ENCODE data around the gene ASGR2.

Gene ASGR2

GRCh38 chr17:7072406-7072805 is 42.2 kb downstream of the ASGR2 start:
- H3K4me1 ChIP-seq, result no peaks in the 10 kb centered on the region
- H3K36me3 ChIP-seq, result no peaks in the 10 kb centered on the region
- no peak overlapping the region for H3K4me3 ChIP-seq (ENCODE audit: low read depth, low read length)
- no peaks in the 10 kb centered on the region for H3K9me3 ChIP-seq
- TF ChIP-seq, protein P1, sequence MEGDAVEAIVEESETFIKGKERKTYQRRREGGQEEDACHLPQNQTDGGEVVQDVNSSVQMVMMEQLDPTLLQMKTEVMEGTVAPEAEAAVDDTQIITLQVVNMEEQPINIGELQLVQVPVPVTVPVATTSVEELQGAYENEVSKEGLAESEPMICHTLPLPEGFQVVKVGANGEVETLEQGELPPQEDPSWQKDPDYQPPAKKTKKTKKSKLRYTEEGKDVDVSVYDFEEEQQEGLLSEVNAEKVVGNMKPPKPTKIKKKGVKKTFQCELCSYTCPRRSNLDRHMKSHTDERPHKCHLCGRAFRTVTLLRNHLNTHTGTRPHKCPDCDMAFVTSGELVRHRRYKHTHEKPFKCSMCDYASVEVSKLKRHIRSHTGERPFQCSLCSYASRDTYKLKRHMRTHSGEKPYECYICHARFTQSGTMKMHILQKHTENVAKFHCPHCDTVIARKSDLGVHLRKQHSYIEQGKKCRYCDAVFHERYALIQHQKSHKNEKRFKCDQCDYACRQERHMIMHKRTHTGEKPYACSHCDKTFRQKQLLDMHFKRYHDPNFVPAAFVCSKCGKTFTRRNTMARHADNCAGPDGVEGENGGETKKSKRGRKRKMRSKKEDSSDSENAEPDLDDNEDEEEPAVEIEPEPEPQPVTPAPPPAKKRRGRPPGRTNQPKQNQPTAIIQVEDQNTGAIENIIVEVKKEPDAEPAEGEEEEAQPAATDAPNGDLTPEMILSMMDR (IDR thresholded peaks at IDR 0.05; ENCODE audit: low read depth, low read length), result no peak
- H3K27me3 ChIP-seq, result no peaks in the 10 kb centered on the region
- DNase-seq, result no peak

DNA sequence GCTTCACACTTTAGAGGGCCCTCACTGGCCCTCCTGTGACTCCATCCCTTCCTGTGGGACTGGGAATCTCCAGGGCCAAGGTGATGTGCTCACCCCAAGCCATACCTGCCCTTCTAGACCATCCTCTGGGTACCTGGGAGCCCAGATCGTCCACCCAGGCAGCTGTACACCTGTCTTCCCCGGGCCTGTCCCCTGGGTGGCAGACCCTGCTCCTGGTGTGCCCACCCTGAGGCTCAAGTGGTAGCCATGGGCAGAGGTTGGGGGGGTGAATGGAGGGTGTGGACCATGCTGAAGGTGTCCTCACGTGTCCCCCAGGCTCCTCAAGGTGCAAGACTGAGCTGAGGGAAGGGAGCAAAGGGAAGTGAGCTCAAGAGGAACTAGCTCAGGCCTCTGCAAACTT is 43.9 kb downstream of the ASGR2 start:
- Histone ChIP-seq H3K36me3 (no peaks in the 10 kb centered on the region), H3K4me1 (no peaks in the 10 kb centered on the region), H3K4me3 (ENCODE audit: low read depth, low read length) (no peak overlapping the region), H3K27me3 (no peaks in the 10 kb centered on the region), H3K9me3 (no peaks in the 10 kb centered on the region)
- DNase-seq, result no peak
- TF ChIP-seq, protein P1 (IDR thresholded peaks at IDR 0.05; ENCODE audit: low read depth, low read length), result no peak

DNA sequence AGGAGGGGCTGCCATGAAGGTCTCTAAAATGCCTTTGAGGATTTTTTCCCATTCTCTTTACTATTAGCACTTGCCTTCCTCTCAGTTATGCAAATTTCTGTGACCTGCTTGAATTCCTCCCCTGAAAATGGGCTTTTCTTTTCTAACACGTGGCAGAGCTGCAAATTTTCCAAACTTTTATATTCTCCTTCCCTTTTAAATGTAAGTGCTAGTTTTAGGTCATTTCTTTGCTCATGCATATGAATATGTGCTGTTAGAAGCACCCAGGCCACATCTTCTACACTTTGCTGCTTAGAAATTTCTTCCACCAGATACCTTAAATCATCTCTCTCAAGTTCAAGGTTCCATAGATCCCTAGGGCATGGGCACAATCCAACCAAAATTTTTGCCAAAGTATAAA is 46.4 kb downstream of the ASGR2 start:
- no peak for DNase-seq
- Histone ChIP-seq H3K27me3 (no peaks in the 10 kb centered on the region), H3K9me3 (no peaks in the 10 kb centered on the region), H3K4me3 (ENCODE audit: low read depth, low read length) (no peak overlapping the region), H3K4me1 (peaks cover 10% of the 10 kb centered on the region), H3K36me3 (no peaks in the 10 kb centered on the region)
- TF ChIP-seq, protein P1 (IDR thresholded peaks at IDR 0.05; ENCODE audit: low read depth, low read length), result no peak

DNA sequence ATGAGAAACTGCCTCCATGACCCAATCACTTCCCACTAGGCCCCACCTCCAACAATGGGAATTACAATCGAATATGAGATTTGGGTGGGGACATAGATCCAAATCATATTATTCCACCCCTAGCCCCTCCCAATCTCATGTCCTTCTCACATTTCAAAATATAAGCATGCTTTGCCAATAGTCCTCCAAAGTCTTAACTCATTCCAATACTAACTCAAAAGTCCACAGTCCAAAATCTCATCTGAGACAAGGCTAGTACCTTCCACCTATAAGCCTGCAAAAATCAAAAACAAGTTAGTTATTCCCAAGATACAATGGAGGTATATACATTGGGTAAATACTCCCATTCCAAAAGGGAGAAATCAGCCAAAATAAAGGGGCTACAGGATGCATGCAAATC is 47.4 kb downstream of the ASGR2 start:
- peaks cover 10% of the 10 kb centered on the region for H3K4me1 ChIP-seq
- H3K9me3 ChIP-seq, result no peaks in the 10 kb centered on the region
- H3K36me3 ChIP-seq, result no peaks in the 10 kb centered on the region
- TF ChIP-seq, protein P1 (IDR thresholded peaks at IDR 0.05; ENCODE audit: low read depth, low read length), result no peak
- DNase-seq, result no peak
- H3K27me3 ChIP-seq, result no peaks in the 10 kb centered on the region
- H3K4me3 ChIP-seq (ENCODE audit: low read depth, low read length), result no peak overlapping the region

DNA sequence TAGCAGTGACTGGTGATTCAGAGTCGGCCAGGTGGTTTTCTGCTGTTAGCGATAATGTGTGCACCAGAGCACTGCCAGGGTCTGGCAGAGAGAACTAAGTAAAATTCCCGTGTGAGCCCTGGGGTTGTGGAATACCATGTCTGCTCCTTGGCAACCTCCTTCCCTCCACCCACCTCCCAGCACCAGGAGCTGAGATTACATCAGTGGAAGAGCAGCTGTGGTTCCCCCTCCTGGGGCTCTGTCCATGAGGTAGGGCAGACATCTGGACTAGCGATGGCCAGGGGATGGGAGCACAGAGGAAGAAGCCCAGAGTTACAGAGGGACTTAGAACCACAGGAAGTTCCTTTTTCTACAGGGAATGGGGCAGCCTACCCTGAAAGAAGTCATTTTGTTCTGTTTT is 50.4 kb downstream of the ASGR2 start:
- TF ChIP-seq, protein P1 (IDR thresholded peaks at IDR 0.05; ENCODE audit: low read depth, low read length), result no peak
- Histone ChIP-seq H3K27me3 (no peaks in the 10 kb centered on the region), H3K9me3 (no peaks in the 10 kb centered on the region), H3K36me3 (no peaks in the 10 kb centered on the region), H3K4me3 (ENCODE audit: low read depth, low read length) (no peak overlapping the region), H3K4me1 (peaks cover 10% of the 10 kb centered on the region)
- peak; percentile 56 for DNase-seq

DNA sequence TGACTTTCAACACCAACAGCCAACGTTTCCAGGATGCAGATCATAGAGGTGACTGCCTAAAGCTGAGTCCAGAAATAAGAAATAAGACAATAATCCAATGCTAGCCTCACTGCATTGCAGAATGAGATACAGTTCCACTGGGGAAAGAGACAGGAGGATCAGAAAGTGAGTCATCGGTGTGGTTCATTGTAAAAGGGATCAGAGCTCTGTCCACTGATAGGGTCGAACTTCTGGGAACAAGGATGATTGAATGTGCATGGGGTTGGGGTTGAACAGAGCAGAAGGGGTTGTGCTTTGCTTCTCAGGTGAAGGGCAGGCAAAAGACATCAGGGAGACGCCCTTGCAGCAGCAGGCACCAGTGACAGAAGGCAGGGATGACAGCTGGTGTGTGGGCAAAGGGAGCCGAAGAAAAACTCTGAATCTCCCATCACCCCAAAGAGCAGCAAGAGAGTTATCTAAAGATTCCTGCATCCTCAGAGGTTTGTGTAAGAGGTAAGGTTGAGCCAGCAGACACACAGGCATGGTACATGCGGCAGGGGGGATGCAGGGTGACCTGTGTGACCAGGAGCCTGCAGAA is 51.0 kb downstream of the ASGR2 start:
- no peak overlapping the region for H3K4me3 ChIP-seq (ENCODE audit: low read depth, low read length)
- DNase-seq, result no peak
- peaks cover 10% of the 10 kb centered on the region for H3K4me1 ChIP-seq
- H3K36me3 ChIP-seq, result no peaks in the 10 kb centered on the region
- H3K27me3 ChIP-seq, result no peaks in the 10 kb centered on the region
- H3K9me3 ChIP-seq, result no peaks in the 10 kb centered on the region
- TF ChIP-seq, protein P1 (IDR thresholded peaks at IDR 0.05; ENCODE audit: low read depth, low read length), result no peak
